Measurements from ENCODE around the gene GATA6. TPM values are rescaled to one million over a fixed set of nuclear protein-coding genes. Genes with fewer than 3 reads are reported as not detected.

The GATA6 gene
- total RNA-seq, 1 donor from 2014 or later: 60.9 TPM

- intact Hi-C loops (cut with micrococcal nuclease): loop anchor here (5.0 kb wide), 1 partner anchor 389 kb away; no protein-coding TSS in a partner anchor
- Histone ChIP-seq H3K27me3 (ENCODE audit: low read depth) (peaks cover 2% of the 10 kb centered on the region), H3K4me3 (peak overlapping the region; percentile 99), H3K27ac (replicated peaks) (peak overlapping the region; percentile 100), H3K36me3 (peaks cover 41% of the 10 kb centered on the region), H3K9me3 (replicated peaks) (no peaks in the 10 kb centered on the region), H3K4me1 (peaks cover 78% of the 10 kb centered on the region)
- no peak for TF ChIP-seq CTCF (IDR thresholded peaks at IDR 0.05; ENCODE audit: borderline replicate concordance)
- no peak for DNase-seq
Measured at GRCh38 chr18:22173221-22173927, 4.0 kb downstream of the GATA6 start.

- no peak for TF ChIP-seq CTCF (IDR thresholded peaks at IDR 0.05; ENCODE audit: borderline replicate concordance)
- H3K27me3 ChIP-seq (ENCODE audit: low read depth): no peaks in the 10 kb centered on the region
- peaks cover 78% of the 10 kb centered on the region for H3K4me1 ChIP-seq
- DNase-seq: no peak
- H3K4me3 ChIP-seq: peak overlapping the region; percentile 99
- H3K27ac ChIP-seq (replicated peaks): peak overlapping the region; percentile 100
- intact Hi-C loops (cut with micrococcal nuclease): loop anchor here (5.0 kb wide), 1 partner anchor 388 kb away; no protein-coding TSS in a partner anchor
- peaks cover 41% of the 10 kb centered on the region for H3K36me3 ChIP-seq
- H3K9me3 ChIP-seq (replicated peaks): no peaks in the 10 kb centered on the region
Measured at GRCh38 chr18:22173928-22174301, 4.5 kb downstream of the GATA6 start.

GRCh38 chr18:22174341-22175145 is 5.2 kb downstream of the GATA6 start:
- Histone ChIP-seq H3K27me3 (ENCODE audit: low read depth) (no peaks in the 10 kb centered on the region), H3K9me3 (replicated peaks) (no peaks in the 10 kb centered on the region), H3K4me3 (peak overlapping the region; percentile 99), H3K27ac (replicated peaks) (peak overlapping the region; percentile 100), H3K4me1 (peaks cover 78% of the 10 kb centered on the region), H3K36me3 (peaks cover 41% of the 10 kb centered on the region)
- no peak for DNase-seq
- intact Hi-C loops (cut with micrococcal nuclease): loop anchor here (5.0 kb wide), 1 partner anchor 388 kb away; no protein-coding TSS in a partner anchor
- TF ChIP-seq CTCF (IDR thresholded peaks at IDR 0.05; ENCODE audit: borderline replicate concordance): no peak

GRCh38 chr18:22175346-22175745 is 6.0 kb downstream of the GATA6 start:
- DNase-seq: no peak
- peaks cover 78% of the 10 kb centered on the region for H3K4me1 ChIP-seq
- H3K4me3 ChIP-seq: peak overlapping the region; percentile 99
- TF ChIP-seq CTCF (IDR thresholded peaks at IDR 0.05; ENCODE audit: borderline replicate concordance): no peak
- no peaks in the 10 kb centered on the region for H3K9me3 ChIP-seq (replicated peaks)
- no peaks in the 10 kb centered on the region for H3K27me3 ChIP-seq (ENCODE audit: low read depth)
- intact Hi-C loops (cut with micrococcal nuclease): no loop called here
- H3K27ac ChIP-seq (replicated peaks): peak overlapping the region; percentile 100
- H3K36me3 ChIP-seq: peaks cover 41% of the 10 kb centered on the region

- intact Hi-C loops (cut with micrococcal nuclease): no loop called here
- DNase-seq: peak; percentile 28
- peaks cover 42% of the 10 kb centered on the region for H3K36me3 ChIP-seq
- H3K27ac ChIP-seq (replicated peaks): peak overlapping the region; percentile 100
- no peak for TF ChIP-seq CTCF (IDR thresholded peaks at IDR 0.05; ENCODE audit: borderline replicate concordance)
- peak overlapping the region; percentile 99 for H3K4me3 ChIP-seq
- H3K9me3 ChIP-seq (replicated peaks): no peaks in the 10 kb centered on the region
- peaks cover 79% of the 10 kb centered on the region for H3K4me1 ChIP-seq
- H3K27me3 ChIP-seq (ENCODE audit: low read depth): no peaks in the 10 kb centered on the region
Measured at GRCh38 chr18:22176420-22177326, 7.3 kb downstream of the GATA6 start.
